NCI-H1436 (cell line): ENCODE data around the gene AKT3.

Source experiments
- DNase-seq: peaks from one replicate; lab custom pipeline; 2025; lab: John Stamatoyannopoulos, UW

The AKT3 gene

DNA sequence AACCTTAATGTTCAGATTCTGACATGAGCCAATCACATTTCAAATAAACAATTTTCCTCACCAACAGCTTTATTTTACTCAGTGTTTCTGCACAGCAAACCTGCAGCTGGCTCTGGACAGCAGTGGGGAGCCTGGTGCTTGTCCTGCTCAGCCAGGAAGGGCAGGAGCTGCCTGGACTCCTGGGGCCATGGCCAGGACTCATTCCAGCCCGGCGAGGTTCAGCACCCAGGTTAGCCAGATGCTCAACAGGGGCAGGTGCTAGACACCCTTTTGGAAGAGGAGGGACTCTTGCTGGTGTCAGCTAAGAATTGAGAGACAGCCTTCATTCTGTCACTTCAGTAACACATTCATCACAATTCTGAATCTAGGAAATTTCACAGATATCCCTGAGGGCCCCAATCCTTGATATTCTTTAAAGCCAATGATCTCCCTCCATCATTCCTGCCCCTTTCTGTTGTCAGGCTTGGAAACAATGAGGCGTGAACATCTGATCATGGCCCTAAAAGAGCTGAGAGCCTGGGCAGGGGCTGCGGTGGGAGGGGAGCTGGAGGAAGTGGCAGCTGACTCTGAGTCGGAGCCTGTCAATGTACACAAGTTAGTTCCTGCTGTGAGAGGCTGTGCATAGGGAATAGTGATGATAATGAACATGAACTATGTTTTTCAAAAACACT lies 342.9 kb downstream of the AKT3 start:
- no peak for DNase-seq

DNA sequence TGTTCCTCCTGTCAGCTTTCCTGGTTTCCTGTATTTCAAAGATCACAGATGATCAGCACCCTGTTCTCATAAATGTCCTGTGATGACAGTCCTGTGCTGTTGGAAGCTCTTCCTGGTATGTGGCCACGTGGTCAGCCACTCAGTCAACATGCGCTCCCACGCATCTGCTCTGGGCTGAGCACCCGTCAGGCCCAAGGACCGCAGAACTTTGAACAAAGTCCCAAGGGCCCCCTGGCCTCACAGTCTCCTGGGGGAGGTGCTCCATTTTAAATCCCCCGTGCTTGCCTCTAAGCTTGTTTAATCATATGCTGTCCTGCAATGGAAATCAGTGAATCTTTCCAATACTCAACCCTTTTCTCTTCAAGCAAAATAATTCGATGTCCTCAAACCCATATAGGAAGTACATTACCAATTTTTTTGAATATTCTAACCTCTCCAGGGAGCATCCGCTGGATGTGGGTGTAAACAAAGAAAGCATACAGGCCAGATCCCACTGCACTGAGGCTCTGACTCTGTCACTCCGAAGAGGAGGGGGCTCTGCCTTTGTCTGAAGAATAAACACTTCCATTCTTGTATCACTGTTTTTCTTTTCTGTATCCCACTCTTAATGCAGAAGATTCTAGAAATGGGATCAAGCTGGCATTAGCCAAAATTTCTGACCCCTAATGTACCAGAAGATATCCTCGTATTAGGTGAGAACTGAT lies 343.9 kb downstream of the AKT3 start:
- DNase-seq = no peak

- DNase-seq = no peak
These were observed 346.9 kb downstream of the AKT3 start for GRCh38 chr1:243503155-243503554.

DNA sequence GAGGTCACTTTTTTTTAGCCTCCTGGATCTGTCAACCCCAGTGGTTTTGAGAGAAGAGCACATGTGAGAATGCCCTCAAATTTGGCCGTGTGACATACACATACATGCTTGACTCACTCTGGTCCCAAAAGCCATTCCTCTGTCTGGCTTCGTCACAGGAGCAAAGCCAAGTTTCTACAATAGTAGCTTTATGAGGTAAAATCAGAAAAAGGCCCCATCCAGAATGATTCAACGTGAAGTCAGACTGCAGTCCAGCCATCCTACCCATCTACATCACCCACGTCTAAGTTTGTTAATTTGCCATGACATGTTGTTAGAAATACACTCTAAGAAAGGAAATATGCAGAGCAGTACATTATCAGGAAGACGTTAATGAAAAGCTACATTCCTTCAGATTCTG lies 349.0 kb downstream of the AKT3 start:
- DNase-seq = no peak

- DNase-seq = no peak
These were observed 349.5 kb downstream of the AKT3 start for GRCh38 chr1:243500512-243500911.

GRCh38 chr1:243499711-243500110 lies 350.3 kb downstream of the AKT3 start:
- no peak for DNase-seq

- DNase-seq = no peak
These were observed 350.8 kb downstream of the AKT3 start for GRCh38 chr1:243499248-243499647.

- DNase-seq = no peak
These were observed 351.9 kb downstream of the AKT3 start for GRCh38 chr1:243497939-243498681.

- DNase-seq = no peak
These were observed 353.2 kb downstream of the AKT3 start for GRCh38 chr1:243496806-243497205.

- DNase-seq = no peak
These were observed 353.8 kb downstream of the AKT3 start for GRCh38 chr1:243496187-243496646.

DNA sequence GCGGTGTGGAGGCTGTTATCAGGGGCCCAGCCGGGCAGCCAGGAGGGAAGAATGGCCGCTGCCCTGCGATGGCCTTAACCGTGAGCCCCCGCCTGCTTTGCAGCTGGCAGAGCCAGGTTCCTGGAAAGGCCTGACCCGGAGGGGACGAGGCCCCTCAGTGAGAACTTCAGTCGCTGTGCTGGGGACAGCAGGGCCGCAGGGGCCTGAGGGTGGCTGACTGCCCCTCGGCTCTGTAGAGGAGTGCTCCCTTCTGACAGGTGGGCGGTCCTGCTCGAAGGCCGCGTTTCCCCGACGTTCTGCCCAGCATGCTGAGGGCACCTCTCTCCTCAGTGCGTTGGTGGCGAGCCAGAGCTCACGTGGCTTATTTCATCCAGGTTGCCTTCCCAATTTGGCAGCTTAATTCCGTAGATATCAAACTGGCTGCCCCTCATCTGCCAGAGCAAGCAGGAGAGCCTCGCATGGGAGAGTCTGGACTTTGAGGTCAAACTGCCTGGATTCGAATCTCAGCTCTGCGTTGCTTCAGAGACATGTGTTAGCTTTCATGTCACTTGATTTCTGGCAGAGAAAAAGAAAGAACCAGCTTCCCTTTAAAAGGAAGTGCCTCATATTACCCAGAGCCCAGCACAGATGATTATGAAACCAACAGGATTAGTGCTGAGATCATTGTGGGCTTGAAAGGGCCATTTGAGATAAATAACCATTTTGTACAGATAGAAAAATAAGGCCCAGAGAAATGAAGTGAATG lies 354.4 kb downstream of the AKT3 start:
- DNase-seq = no peak

DNA sequence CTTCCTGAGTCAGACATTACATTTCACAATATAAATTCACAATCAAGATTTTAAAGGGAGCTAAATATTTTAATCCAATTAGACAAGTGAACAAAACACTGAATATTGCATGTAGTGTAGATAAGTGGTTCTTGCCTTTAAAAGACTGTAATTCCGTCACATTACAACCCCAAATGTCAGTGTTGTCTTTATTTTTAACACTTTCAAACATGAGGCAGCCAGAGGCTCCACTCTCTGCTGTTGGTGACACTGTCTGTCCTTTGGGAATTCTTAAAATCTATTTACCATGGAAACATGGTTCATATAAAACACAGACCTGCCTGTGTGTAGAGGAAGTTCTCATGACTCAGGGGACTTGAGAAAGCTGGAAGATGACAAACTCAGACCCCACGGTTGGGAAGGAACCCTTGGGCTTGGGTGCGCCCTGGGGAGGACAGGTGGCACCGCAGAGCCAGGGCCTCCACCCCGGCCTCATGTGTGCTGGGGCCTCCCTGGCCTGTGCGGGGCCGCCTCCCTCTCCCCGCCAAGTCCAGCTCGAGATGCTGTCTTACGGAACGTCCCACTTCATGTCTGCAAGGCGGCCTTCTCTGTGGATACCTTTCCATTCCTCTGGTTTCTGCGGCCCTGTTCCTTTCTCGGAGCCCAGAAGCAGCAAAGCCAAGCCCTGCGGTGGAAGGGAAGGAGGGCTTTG lies 355.2 kb downstream of the AKT3 start:
- no peak for DNase-seq

DNA sequence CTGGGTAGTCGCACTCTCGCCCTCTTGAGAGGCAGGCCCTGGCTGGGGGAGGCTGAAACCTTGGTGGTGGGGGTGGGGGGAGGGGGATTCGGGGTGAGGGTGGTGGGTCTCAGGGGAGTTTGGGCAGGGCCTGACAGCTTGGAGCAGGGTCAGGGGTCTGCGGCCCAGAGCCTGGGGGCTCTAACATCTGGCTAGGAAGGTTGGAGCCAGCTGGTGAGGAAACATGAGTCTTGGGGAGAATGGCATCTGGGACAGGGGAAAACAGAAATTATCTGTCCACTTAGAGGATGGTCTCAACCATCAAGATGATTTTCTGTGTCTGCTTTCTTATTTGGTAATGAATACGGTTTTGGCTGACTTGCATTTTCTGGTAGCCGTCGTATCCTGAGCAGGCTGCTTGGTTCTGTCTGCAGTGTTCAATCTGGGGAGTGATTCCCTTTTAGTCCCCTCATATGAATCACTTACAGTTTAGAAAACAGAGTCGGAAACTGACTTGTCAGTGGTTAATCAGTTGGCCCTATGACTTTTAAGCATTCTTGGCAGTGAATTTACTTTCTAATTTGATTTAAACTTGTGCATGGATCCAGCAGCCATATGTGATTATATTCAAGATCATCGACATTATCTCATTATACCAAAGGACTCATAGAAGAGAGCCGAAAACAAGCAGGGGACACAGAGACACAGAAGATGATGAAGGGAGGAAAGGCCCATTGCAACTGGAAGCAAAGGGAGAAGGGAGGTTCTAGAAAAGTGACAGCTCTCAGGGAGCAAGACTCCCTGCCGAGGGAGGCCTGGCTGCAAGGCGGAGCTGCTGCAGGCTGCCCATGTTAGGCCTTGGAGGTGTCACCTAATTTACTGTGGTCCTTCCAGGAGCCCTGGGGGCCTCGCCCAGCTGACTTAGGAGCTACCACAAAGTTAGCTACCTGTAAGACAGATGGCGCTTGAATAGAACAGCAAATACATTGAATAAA lies 356.6 kb downstream of the AKT3 start:
- DNase-seq = no peak

GRCh38 chr1:243490748-243491686 lies 359.0 kb downstream of the AKT3 start:
- no peak for DNase-seq

GRCh38 chr1:243489681-243490546 lies 360.1 kb downstream of the AKT3 start:
- no peak for DNase-seq

DNA sequence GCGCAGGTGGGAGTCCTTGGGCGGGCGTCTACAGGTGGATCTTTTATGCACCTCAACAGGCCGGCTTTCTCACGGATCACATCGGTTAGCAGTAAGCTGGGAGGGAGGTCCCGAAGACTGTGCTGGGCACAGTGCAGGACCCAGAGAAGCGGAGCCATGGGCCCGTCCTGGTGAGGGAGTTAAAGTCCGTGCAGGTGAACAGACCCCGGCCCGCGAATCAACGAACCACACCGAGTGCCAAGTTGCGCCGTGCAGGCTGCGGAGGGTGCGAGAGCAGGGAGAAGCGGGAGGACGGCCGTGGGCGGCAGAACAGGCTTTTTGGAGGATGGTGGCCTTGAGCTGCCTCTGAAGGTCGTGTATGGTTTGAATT lies 360.9 kb downstream of the AKT3 start:
- DNase-seq = no peak

DNA sequence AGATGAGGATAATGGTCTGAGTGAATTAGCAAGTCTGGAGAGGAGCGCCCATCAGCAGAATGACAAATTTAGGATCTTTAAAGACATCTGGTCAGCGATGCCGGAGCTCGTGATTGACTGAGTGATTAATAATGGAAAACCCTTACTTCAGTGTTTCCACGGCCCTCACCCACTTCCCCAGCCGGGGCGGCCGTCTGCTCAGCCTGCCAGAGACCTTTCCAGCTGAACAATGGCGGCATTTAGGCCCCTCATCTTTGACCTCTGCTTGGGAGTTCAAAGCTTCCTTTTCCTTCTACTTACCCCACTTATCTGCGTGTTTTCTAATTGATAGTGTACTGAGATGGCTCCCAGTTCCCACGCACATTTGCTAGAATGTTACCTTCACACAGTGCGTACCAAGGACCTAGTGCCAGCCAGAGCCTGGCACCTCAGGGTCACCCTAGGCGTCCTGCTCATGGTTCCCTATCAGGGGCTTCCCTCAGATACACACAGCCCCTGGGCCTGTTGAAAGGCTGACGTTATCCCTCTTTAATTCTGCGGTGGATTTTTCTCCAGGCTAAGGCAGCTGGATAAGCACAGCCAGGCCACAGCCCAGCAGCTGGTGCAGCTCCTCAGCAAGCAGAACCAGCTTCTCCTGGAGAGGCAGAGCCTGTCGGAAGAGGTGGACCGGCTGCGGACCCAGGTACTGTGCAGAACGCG lies 361.4 kb downstream of the AKT3 start:
- no peak for DNase-seq
